ENCODE data around the gene NRGN. TPM values are rescaled to one million over a fixed set of nuclear protein-coding genes. Genes with fewer than 3 reads are reported as not detected.
A peak's percentile ranks its signal among the peaks of the same experiment; 100 is the strongest.

NRGN gene
- total RNA-seq, 1 donor from 2014 or later = 3.0 TPM

GRCh38 chr11:124740277-124740882 lies 638 bp downstream of the NRGN start:
- DNase-seq (ENCODE audit: low read depth, low spot score) = no peak

GRCh38 chr11:124742555-124742954 lies 2.8 kb downstream of the NRGN start:
- no peak for DNase-seq (ENCODE audit: low read depth, low spot score)

DNA sequence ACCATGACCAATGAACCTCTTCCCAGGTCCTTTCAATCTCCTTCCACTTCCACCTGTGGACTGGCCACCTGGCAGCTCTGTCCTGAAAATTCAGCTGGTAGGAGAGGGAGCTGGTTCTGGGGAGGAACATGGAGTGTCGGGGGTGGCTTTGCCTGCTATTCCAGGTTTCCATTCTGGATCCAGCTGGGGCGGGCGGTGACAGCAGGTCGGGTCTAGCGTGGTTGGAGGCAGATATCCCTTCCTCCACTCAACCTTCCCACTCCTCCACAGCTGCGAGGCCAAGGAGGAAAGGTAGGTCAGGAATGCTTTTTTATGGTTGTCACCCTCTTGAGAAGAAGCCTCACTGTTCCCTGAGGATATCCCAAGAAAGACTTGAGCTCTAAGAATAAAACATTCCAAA lies 3.3 kb downstream of the NRGN start:
- DNase-seq (ENCODE audit: low read depth, low spot score) = no peak

GRCh38 chr11:124745270-124745834 lies 5.6 kb downstream of the NRGN start:
- no peak for DNase-seq (ENCODE audit: low read depth, low spot score)

DNA sequence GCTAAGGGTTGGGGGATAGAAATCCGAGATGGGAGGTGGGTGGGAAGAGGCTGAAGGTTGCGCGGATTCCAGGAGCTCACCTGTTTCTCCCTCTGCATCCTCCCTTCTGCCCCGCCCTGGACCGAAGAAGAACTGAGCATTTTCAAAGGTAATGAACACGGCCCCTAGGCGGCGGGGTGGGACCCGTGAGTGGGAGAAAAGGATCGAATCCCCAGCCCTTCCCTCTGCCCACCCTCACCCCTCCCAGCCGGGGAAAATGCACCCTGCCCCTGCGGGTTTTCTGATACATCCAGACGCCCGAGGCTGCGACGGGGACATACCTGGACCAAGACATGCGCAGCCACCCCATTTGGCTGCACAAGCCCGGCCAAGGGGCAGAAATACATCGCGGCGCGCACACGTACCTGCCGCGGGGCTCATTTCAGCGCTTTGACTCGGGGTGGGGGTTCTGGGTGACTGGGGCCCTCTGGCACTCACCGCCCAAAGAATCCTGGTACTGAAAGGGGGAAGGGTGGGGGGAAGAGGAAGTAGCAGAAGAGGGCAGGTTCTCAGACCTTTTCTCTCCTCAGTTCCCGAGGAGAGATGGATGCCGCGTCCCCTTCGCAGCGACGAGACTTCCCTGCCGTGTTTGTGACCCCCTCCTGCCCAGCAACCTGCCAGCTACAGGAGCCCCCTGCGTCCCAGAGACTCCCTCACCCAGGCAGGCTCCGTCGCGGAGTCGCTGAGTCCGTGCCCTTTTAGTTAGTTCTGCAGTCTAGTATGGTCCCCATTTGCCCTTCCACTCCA lies 6.3 kb downstream of the NRGN start:
- no peak for DNase-seq (ENCODE audit: low read depth, low spot score)

DNA sequence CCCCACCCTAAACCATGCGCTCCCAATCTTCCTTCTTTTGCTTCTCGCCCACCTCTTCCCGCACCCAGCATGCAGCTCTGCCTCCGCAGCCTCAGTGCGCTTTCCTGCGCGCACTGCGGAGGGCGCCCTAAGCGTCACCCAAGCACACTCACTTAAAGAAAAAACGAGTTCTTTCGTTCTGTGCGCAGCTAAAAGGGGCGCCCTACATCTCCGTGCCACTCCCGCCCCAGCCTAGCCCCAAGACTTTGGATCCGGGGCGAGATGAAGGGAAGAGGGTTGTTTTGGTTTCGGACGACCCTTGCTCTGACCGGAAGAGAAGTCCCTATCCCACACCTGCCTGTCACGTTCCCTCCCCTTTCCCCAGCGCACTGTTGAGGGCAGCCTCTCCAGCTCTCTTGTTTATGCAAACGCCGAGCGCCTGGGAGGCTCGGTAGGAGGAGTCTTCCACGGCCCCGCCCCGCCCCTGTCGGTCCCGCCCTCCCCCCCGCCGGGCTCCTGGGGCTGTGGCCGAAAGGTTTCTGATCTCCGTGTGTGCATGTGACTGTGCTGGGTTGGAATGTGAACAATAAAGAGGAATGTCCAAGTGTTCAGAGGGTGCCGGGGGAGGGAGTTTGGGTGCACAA lies 7.0 kb downstream of the NRGN start:
- no peak for DNase-seq (ENCODE audit: low read depth, low spot score)

GRCh38 chr11:124747406-124748099 lies 7.8 kb downstream of the NRGN start:
- no peak for DNase-seq (ENCODE audit: low read depth, low spot score)

- DNase-seq (ENCODE audit: low read depth, low spot score) = no peak
Observed at GRCh38 chr11:124748100-124748418, 8.3 kb downstream of the NRGN start.

GRCh38 chr11:124748481-124749343 lies 9.0 kb downstream of the NRGN start:
- DNase-seq (ENCODE audit: low read depth, low spot score) = peak; percentile 64

DNA sequence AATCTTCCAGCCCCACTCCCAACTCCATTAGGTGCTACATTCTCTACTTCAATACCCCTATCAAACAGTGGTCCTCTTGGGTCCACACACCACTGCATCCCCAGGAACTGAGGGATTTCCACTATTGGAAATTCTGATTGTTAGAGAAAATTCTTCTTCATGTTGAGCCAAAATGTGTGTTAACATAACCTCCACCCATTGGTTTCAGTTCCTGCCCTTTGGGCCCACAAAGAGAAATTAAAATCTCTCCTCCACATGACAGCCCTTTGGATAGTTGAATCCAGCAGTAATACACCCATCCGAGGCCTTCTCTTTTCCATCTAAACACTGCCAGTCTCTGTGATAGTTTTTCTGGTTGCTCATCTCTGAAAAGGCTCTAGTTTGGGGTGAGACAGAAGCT lies 10.2 kb downstream of the NRGN start:
- no peak for DNase-seq (ENCODE audit: low read depth, low spot score)

- DNase-seq (ENCODE audit: low read depth, low spot score) = no peak
Observed at GRCh38 chr11:124751391-124751740, 11.6 kb downstream of the NRGN start.

- DNase-seq (ENCODE audit: low read depth, low spot score) = no peak
Observed at GRCh38 chr11:124751741-124752470, 12.2 kb downstream of the NRGN start, which contains the start of gene VSIG2. VSIG2 (minus strand) TSS chr11:124752255; CDS start chr11:124752137, 118 bp downstream.

GRCh38 chr11:124752471-124753102 lies 12.8 kb downstream of the NRGN start:
- no peak for DNase-seq (ENCODE audit: low read depth, low spot score)

GRCh38 chr11:124753205-124753604 lies 13.5 kb downstream of the NRGN start:
- no peak for DNase-seq (ENCODE audit: low read depth, low spot score)

DNA sequence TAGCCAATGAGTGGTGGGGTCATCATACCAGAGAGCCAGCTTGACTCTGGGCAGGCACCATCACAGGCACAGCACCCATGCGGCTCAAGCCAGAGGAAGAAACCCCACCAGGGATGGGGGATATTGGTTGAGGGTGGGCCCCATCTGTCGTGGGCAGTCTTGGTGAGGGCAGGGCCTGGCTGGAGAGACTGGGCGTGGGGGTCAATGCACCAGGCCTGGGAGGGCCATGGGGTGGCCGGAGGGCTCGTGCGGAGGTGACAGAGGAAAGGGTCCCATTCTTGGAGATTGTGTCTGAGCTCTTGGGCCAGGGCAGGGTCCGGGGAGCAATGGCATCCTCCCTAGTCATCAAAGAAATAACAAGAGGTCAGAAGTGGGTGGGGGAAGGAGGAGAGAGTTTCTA lies 13.9 kb downstream of the NRGN start:
- no peak for DNase-seq (ENCODE audit: low read depth, low spot score)

DNA sequence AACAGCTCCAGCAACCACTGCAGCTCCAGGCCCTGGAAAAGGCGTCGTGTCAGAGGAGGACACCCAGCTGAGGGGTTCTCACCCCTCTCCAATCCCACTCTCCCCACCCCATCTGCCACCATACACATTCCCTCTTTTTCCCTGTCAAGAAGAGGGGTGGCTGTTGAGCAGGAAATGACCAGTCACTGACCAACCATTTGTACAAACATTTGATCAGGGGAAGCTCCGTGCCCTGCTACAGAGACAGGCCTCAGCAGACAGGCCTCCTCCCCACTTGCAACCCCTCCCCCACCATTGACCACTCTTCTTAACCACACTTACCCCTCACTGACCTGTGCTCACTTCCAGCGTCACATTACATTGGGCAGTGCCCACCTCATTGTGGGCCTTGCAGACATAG lies 14.6 kb downstream of the NRGN start:
- no peak for DNase-seq (ENCODE audit: low read depth, low spot score)

- DNase-seq (ENCODE audit: low read depth, low spot score) = no peak
Observed at GRCh38 chr11:124754710-124755109, 15.0 kb downstream of the NRGN start.

DNA sequence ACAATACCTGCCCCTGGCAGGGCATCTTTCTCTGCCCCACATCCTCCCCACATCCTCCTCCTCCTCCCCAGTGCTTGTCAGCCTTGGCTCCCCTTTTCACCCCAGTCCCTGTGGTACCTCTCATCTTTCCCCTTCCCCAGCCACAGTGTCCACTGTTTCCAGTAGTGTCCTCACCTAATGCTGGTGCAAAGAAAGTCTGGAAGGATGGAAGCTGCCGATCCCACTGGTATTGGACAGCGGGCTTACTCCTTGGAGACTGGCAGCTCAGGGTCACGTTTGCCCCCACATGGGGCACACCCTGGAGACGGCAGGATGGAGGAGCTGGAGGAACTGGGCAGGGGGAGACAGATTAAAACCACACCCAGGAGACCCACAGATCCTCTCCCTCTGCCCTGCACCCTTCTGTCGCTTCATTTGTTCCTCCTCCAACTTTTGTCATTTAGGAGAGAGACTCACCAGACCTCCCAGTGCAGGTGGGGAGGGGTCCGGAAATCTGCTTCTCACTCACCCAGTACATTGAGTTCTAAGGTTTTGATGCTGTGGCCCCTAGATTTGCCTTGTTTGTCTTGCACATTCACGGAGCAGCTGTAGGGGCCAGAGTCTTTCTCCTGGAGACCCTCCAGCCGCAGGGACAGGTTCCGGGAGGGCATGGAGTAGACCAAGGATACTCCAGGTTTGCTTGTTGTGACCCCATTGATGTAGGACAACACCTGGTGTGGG lies 16.5 kb downstream of the NRGN start:
- no peak for DNase-seq (ENCODE audit: low read depth, low spot score)

DNA sequence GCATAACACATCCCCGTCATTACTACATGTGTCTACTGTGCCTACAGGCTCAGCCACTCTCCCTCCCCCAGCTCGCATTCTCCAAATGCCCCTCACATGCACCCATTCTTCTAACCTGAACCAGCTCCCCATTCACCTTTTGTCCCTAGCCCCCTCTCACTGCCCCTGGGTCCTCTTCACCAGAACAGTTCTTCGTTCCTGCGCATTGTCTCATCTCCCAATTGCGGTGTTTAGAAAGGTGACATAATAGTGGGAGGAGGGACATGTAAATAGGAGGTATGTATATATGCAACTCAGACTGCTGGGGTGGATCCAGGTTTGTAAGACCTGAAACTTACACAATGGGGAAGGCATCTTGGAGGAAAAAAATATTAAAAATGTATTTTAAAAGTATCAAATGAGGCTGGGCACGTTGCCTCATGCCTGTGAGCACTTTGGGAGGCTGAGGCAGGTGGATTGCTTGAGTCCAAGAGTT lies 17.0 kb downstream of the NRGN start:
- no peak for DNase-seq (ENCODE audit: low read depth, low spot score)
